Activated CD8-positive, alpha-beta memory T cell treated with anti-CD3 and anti-CD28 coated beads, Interleukin-2, amount 50 U/mL, for 24 hours (primary cell): ENCODE measurements around the gene FUT4.
"Not testable (repeated sequence)": the region's sequence is repeated elsewhere in the genome, so short reads cannot be mapped to it uniquely, and the experiment has no call there.

Source experiments
- DNase-seq: peaks from one replicate; pipeline ENCODE4 v3.0.0-alpha.2; 2020; ENCODE audit errors: extremely low read depth

Gene FUT4

GRCh38 chr11:94567181-94567670, 23.5 kb downstream of the FUT4 start, which contains the start of gene PIWIL4:
PIWIL4 (plus strand) TSS chr11:94567368; CDS start chr11:94567519, 151 bp downstream.
- DNase-seq = no peak

GRCh38 chr11:94568200-94568599, 24.5 kb downstream of the FUT4 start:
- no peak for DNase-seq

GRCh38 chr11:94568717-94569116, 25.0 kb downstream of the FUT4 start:
- no peak for DNase-seq

- DNase-seq = not testable (repeated sequence)
Observed at GRCh38 chr11:94572975-94573374, 29.3 kb downstream of the FUT4 start.

GRCh38 chr11:94574193-94574961, 30.7 kb downstream of the FUT4 start:
- no peak for DNase-seq

GRCh38 chr11:94576306-94576705, 32.6 kb downstream of the FUT4 start:
- DNase-seq = no peak

- no peak for DNase-seq
Observed at GRCh38 chr11:94577841-94578240, 34.1 kb downstream of the FUT4 start.

- no peak for DNase-seq
Observed at GRCh38 chr11:94581926-94582325, 38.2 kb downstream of the FUT4 start.

- no peak for DNase-seq
Observed at GRCh38 chr11:94583213-94583865, 39.6 kb downstream of the FUT4 start.

- no peak for DNase-seq
Observed at GRCh38 chr11:94583866-94584500, 40.3 kb downstream of the FUT4 start.

GRCh38 chr11:94584978-94585377, 41.3 kb downstream of the FUT4 start:
- DNase-seq = no peak

- DNase-seq = no peak
Observed at GRCh38 chr11:94585399-94585798, 41.7 kb downstream of the FUT4 start.

GRCh38 chr11:94586546-94586945, 42.8 kb downstream of the FUT4 start:
- DNase-seq = no peak

- no peak for DNase-seq
Observed at GRCh38 chr11:94586978-94587377, 43.3 kb downstream of the FUT4 start.

GRCh38 chr11:94588366-94588942, 44.7 kb downstream of the FUT4 start:
- no peak for DNase-seq

GRCh38 chr11:94590352-94591041, 46.8 kb downstream of the FUT4 start:
- no peak for DNase-seq

- no peak for DNase-seq
Observed at GRCh38 chr11:94593030-94593429, 49.3 kb downstream of the FUT4 start.

- no peak for DNase-seq
Observed at GRCh38 chr11:94595076-94595475, 51.4 kb downstream of the FUT4 start.

- DNase-seq = no peak
Observed at GRCh38 chr11:94597896-94598295, 54.2 kb downstream of the FUT4 start.
